Epithelial cell of proximal tubule (primary cell): ENCODE results near the gene PIP4K2B. TPM values are rescaled to one million over a fixed set of nuclear protein-coding genes. Genes with fewer than 3 reads are reported as not detected.
A peak's percentile ranks its signal among the peaks of the same experiment; 100 is the strongest.

Source experiments
- DNase-seq: peaks from one replicate; pipeline ENCODE4 v3.0.0-alpha.2; 2011; ENCODE audit warnings: low read depth
- H3K4me3 ChIP-seq: 2 replicates; pipeline ENCODE4 v1.5.1; 2011; ENCODE audit warnings: low read depth, mild to moderate bottlenecking, low read length
- total RNA-seq: library from RNA; depleted of rRNA; stranded (reverse); fragments of >200 nt; gene quantifications from 2 replicates; pipeline ENCODE4 v1.2.3, GENCODE V29; 2015
- TF ChIP-seq, protein P1 (sequence below): conservative IDR thresholded peaks from 2 replicates; pipeline ENCODE4 v1.5.1; 2012; ENCODE audit warnings: low read depth, mild to moderate bottlenecking, low read length

Gene PIP4K2B
- total RNA-seq, 1 donor from 2014 or later, result 20.9 TPM

DNA sequence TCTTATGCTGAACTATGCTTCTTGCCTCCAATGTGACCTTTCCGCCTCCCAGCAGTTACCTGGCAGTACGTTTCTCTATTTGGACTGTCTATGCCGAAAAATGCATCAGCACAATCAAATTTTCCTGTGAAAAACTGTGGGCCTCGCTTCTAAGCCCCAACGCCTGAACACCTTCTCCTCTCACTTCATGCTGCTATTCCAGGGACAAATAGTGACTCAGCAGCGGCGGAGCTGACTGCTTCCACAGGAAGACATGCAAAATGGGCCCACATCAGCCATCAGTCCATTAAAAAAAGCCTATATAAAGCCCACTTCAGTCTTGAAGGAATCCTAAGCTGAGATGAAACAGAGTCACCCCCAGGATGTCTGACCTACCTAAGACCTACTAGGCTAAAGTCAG lies 10.5 kb upstream of the PIP4K2B start:
- no peak for DNase-seq
- TF ChIP-seq, protein P1, sequence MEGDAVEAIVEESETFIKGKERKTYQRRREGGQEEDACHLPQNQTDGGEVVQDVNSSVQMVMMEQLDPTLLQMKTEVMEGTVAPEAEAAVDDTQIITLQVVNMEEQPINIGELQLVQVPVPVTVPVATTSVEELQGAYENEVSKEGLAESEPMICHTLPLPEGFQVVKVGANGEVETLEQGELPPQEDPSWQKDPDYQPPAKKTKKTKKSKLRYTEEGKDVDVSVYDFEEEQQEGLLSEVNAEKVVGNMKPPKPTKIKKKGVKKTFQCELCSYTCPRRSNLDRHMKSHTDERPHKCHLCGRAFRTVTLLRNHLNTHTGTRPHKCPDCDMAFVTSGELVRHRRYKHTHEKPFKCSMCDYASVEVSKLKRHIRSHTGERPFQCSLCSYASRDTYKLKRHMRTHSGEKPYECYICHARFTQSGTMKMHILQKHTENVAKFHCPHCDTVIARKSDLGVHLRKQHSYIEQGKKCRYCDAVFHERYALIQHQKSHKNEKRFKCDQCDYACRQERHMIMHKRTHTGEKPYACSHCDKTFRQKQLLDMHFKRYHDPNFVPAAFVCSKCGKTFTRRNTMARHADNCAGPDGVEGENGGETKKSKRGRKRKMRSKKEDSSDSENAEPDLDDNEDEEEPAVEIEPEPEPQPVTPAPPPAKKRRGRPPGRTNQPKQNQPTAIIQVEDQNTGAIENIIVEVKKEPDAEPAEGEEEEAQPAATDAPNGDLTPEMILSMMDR, result no peak

DNA sequence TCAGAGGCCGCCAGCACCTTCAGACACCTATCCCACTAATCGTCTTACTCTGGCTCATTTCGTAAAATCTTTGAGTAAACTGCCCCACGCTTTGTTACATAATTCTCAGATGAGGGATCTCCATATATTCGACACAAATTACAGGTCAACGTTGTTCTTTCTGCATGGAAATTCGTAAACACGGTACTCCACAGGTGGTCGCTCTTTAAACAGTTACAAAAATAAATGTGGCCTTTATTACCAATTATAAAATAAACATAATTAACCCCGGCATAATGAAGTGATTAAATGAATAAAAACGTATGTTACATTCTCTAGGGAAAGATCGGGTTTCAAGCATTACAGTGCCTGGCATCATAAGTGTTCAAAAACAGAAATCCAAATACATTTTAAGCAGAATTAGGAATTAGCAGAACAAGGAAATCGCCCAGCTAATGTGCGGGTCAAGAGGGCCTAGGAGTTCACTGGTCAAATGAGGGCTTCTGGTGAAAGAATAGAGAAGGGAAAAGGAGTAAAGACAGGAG lies 943 bp upstream of the PIP4K2B start:
- H3K4me3 ChIP-seq, result peak overlapping the region; percentile 83
- no peak for DNase-seq
- TF ChIP-seq, protein P1, result no peak

More for the DNA sequence above, 10.5 kb upstream of the PIP4K2B start:
- no peak overlapping the region for H3K4me3 ChIP-seq

DNA sequence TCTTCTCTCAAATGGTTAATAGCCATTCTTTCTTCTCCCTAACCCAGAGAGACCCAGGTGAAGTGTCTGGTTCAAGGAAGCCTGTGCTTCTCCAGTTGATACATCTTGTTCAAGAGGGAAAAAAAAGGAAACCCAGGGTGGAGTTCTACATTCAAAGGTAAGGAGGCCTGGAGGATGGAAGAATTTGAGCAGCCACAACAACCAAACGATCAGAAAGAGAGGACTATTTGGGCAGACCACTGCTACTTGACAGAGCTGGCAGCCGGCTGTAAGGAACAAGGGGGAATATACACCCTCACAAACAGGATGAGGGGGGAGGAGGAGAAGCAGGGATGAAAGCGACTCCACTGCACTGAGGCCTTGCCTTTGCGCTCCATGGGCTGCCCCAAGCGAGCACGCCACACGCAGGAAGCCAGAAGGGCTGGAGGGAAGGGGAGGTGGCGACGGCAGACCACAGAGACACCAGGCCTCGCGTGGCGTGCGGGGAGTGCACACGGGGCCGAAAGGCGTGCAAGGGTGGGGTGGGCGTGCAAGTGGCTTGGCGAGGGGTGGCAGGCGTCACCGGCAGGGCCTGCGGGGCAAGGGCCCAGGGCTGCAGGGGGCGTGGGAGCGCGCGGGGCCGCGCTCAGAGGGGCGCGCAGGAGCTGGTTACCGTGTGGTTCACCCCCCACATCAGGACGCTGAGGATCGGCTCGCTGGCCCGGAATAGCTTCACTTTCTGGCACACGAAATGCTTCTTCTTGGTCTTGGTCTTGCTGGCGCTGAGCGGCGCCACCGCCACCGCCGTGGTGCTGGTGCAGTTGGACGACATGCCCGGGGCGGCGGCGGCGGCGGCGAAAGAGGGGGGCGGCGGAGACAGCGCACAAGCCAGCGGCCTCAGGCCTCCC lies 499 bp downstream of the PIP4K2B start:
- no peak for DNase-seq
- TF ChIP-seq, protein P1, result no peak
- H3K4me3 ChIP-seq, result peak overlapping the region; percentile 83

DNA sequence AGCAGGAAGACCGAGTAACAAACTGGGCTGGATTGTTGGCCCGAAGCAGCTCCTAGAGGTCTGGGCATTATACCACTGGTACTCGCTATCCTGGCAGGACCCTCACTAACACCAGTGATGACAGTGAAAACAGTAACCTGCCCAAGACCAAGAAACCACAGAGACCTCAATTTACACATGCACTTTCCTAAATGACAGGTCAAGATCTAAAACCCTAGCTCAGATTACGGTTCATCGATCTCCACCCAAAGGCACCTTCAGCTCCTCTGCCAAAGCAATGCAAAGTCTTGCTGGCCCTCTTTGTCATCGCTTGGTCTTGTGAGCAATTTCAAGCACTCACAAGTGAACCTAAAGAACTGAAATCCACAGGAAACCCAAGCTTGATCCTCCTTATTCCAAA lies 1.5 kb downstream of the PIP4K2B start:
- TF ChIP-seq, protein P1, result no peak
- peak overlapping the region; percentile 83 for H3K4me3 ChIP-seq
- DNase-seq, result no peak

DNA sequence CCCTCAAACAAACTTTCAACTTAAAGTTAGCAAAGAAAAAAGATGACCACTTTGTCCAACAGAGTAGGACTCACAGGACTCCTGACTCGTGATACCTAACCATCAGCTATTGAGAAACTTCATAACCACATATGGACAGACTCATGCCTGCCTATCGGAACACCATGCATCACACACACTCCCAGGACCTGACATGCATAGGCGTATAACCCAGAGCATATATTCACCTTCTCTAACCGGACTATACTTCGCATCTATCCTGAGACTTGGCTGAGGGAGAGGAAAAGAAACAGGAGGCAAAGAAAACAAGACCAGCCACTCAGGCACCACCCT lies 2.2 kb downstream of the PIP4K2B start:
- TF ChIP-seq, protein P1, result no peak
- no peak for DNase-seq
- peak overlapping the region; percentile 83 for H3K4me3 ChIP-seq

DNA sequence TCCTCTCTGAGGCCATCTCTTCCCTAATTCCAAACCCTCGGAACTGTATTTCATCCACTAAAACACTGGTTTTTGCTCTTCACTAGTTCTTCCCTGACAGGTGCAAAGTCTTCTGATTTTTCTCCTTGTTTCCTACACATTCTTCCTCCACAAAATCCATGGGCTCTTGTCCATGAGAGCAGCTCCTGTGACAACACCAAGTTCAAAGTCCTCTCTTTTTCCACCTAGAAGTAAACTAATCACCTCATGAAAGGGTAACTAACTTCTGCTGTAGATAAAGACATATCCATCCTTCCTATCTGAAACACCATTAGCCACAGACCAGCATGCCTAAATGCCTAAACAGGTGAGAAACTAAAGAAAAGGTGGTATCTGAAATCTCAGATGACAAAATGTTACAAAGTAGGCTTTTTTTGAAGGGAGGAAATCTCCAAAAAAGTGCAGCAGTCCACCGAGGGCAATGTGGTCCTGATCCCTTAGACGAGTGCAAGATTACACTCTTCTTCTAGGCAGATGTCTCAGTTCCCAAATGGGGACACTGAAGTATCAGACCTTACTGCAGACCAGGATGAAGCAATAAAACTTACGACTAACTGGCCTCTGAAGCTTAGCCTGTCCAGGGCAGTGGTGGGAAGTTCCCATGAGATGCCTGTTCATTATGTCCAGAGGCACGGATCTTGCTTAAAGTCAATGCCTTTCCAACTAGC lies 2.8 kb downstream of the PIP4K2B start:
- no peak for DNase-seq
- TF ChIP-seq, protein P1, result no peak
- H3K4me3 ChIP-seq, result no peak overlapping the region
